ENCODE results near the gene CRISP1.

- TF ChIP-seq MAFK (IDR thresholded peaks at IDR 0.05; ENCODE audit: partially characterized antibody) (no peak), POLR2A (IDR thresholded peaks at IDR 0.05; ENCODE audit: low read length) (no peak), BCL3 (IDR thresholded peaks at IDR 0.05) (no peak), CTCF (IDR thresholded peaks at IDR 0.05) (no peak), RFX5 (IDR thresholded peaks at IDR 0.05) (no peak), KDM1A (IDR thresholded peaks at IDR 0.05; ENCODE audit: low read depth) (no peak), SMC3 (IDR thresholded peaks at IDR 0.05) (no peak), CEBPB (IDR thresholded peaks at IDR 0.05) (no peak), REST (IDR thresholded peaks at IDR 0.05) (no peak), MAX (IDR thresholded peaks at IDR 0.05) (no peak), POLR2AphosphoS2 (conservative IDR thresholded peaks at IDR 0.05; ENCODE audit: low read length) (no peak), EP300 (IDR thresholded peaks at IDR 0.05) (no peak)
Measured at GRCh38 chr6:49790341-49790740, 76.0 kb downstream of the CRISP1 start.
